Measurements from ENCODE around the gene ECSCR.

- TF ChIP-seq CTCF (IDR thresholded peaks at IDR 0.05) (no peak), EZH2 (IDR thresholded peaks at IDR 0.05; ENCODE audit: borderline replicate concordance, insufficient read depth, low read depth, low read length, poor library complexity, severe bottlenecking) (no peak)
Measured at GRCh38 chr5:139454568-139455290, 7.8 kb downstream of the ECSCR start.

Data from B cell (primary cell).